Measurements from ENCODE around the gene LRRN4.

- TF ChIP-seq RAD21 (conservative IDR thresholded peaks at IDR 0.05) (no peak), CTCF (IDR thresholded peaks at IDR 0.05; ENCODE audit: poor library complexity, severe bottlenecking) (no peak), EP300 (conservative IDR thresholded peaks at IDR 0.05; ENCODE audit: poor library complexity, severe bottlenecking) (no peak), MXI1 (conservative IDR thresholded peaks at IDR 0.05; ENCODE audit: poor library complexity, severe bottlenecking) (no peak)
Observed at GRCh38 chr20:6055981-6056569, 2.2 kb upstream of the LRRN4 start.

All from neural cell (in vitro differentiated cells).